Nephron progenitor cell (in vitro differentiated cells): ENCODE measurements around the gene ADAMTS13.

Source experiments
- DNase-seq: peaks from one replicate; pipeline ENCODE4 v3.0.0; 2021
- H3K27ac Mint-ChIP-seq: 2 replicates; pipeline ENCODE4 v1.8.0; 2021; ENCODE audit warnings: mild to moderate bottlenecking, moderate library complexity, mixed read lengths
- H3K27me3 Mint-ChIP-seq: 2 replicates; pipeline ENCODE4 v1.8.0; 2021; ENCODE audit warnings: mild to moderate bottlenecking, low read depth, mixed read lengths; ENCODE audit not compliant: poor library complexity
- H3K36me3 Mint-ChIP-seq: 2 replicates; pipeline ENCODE4 v1.8.0; 2021; ENCODE audit warnings: low read depth, mixed read lengths
- H3K4me1 Mint-ChIP-seq: 2 replicates; pipeline ENCODE4 v1.8.0; 2021; ENCODE audit warnings: mixed read lengths
- H3K4me3 Mint-ChIP-seq: 2 replicates; pipeline ENCODE4 v1.8.0; 2021; ENCODE audit warnings: mild to moderate bottlenecking, moderate library complexity, mixed read lengths
- H3K9me3 Mint-ChIP-seq: 2 replicates; pipeline ENCODE4 v1.8.0; 2021; ENCODE audit warnings: mild to moderate bottlenecking, moderate library complexity, mixed read lengths
- TF ChIP-seq, protein P1 (sequence below): fragments of 200-600 bp; sonication (generic); IDR thresholded peaks from 2 replicates; pipeline ENCODE4 v1.5.0; 2021; ENCODE audit warnings: antibody characterized with exemption

The ADAMTS13 gene

GRCh38 chr9:133505186-133505830 is 83.1 kb downstream of the ADAMTS13 start:
- Mint-ChIP-seq H3K4me3 (no peak overlapping the region), H3K4me1 (peaks cover 43% of the 10 kb centered on the region), H3K9me3 (peaks cover 36% of the 10 kb centered on the region), H3K36me3 (peaks cover 23% of the 10 kb centered on the region), H3K27ac (peak overlapping the region; percentile 68), H3K27me3 (peaks cover 4% of the 10 kb centered on the region)
- TF ChIP-seq, protein P1, sequence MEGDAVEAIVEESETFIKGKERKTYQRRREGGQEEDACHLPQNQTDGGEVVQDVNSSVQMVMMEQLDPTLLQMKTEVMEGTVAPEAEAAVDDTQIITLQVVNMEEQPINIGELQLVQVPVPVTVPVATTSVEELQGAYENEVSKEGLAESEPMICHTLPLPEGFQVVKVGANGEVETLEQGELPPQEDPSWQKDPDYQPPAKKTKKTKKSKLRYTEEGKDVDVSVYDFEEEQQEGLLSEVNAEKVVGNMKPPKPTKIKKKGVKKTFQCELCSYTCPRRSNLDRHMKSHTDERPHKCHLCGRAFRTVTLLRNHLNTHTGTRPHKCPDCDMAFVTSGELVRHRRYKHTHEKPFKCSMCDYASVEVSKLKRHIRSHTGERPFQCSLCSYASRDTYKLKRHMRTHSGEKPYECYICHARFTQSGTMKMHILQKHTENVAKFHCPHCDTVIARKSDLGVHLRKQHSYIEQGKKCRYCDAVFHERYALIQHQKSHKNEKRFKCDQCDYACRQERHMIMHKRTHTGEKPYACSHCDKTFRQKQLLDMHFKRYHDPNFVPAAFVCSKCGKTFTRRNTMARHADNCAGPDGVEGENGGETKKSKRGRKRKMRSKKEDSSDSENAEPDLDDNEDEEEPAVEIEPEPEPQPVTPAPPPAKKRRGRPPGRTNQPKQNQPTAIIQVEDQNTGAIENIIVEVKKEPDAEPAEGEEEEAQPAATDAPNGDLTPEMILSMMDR = no peak
- DNase-seq = no peak

DNA sequence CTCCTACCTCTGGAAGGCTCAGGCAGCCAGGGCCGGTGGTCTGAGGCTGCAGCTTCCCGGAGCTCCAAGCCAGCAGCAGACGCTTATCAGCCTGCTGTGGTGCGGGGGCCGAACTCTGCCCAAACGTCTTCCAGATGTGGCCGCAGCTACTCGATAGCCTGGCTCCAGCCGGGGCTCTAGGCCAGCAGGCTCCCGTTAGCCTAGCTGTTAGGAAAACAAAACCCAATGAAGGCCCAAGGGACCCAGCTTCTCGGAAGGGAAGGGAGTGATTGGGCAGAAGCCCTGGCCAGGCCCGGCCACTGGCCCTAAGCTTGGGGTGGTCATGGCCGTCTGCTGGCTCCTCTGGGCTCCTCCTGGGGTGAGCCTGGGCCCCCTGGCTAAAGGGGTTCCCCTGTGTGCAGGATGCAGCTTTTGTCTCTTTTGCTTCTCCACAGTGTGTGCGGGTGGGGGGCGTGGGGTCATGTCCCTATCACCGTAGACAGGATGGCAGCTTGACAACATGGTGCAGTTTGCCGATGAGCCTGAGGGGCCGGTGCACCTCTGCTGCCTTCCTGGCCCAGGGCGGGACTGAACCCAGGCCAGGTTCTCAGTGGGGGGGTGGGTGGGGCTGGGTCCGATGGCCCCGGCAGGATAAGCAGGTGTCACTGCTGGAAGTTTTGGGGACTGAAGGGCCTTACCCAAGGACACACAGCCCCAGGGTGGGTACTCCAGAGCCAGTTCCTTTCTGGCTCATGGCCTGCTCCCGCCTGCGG is 83.9 kb downstream of the ADAMTS13 start:
- Mint-ChIP-seq H3K36me3 (peaks cover 17% of the 10 kb centered on the region), H3K4me1 (peaks cover 43% of the 10 kb centered on the region), H3K9me3 (peaks cover 28% of the 10 kb centered on the region), H3K4me3 (no peak overlapping the region), H3K27me3 (no peaks in the 10 kb centered on the region), H3K27ac (peak overlapping the region; percentile 68)
- TF ChIP-seq, protein P1 = no peak
- peak; percentile 61 for DNase-seq

- peak; percentile 42 for DNase-seq
- H3K4me3 Mint-ChIP-seq = no peak overlapping the region
- no peaks in the 10 kb centered on the region for H3K27me3 Mint-ChIP-seq
- TF ChIP-seq, protein P1 = no peak
- H3K36me3 Mint-ChIP-seq = peaks cover 11% of the 10 kb centered on the region
- H3K9me3 Mint-ChIP-seq = peaks cover 22% of the 10 kb centered on the region
- peaks cover 43% of the 10 kb centered on the region for H3K4me1 Mint-ChIP-seq
- H3K27ac Mint-ChIP-seq = no peak overlapping the region
These were observed 84.5 kb downstream of the ADAMTS13 start for GRCh38 chr9:133506653-133507038.

DNA sequence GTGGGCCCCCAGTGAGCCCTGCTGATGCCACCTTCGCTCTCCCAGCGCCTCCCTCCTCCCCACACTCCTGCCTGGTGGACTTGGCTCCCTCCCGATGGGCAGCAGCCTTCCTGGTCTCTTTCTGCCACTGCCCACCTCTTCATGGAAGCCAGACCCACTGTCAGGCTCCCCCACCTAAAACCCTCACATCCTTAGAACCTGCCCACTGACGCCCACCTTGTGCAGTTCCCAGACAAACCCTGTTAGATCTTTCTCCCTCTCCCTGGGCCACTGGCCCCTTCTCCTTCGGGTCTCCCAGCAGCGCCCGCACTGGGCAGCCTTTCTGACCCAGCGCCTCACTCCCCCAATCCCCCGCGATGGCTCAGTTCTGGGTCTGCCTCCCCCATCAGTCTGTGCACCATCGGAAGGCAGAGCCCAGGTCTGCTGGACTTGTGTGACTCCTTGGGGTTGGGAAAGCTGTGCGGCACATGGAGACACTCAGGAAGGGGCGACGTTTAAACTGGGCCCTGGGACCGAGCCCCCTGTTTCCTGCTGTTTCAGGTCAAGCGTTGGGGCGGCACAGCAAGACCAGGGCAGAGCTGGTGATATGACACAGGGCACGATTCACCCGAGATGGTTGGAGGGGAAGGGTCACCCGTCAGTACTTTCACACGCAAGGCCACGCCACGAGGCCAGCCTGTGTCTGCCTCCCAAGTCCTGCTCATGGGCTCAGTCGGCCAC is 85.2 kb downstream of the ADAMTS13 start:
- Mint-ChIP-seq H3K27ac (peak overlapping the region; percentile 59), H3K27me3 (no peaks in the 10 kb centered on the region), H3K9me3 (peaks cover 15% of the 10 kb centered on the region), H3K4me1 (peaks cover 43% of the 10 kb centered on the region), H3K4me3 (peak overlapping the region; percentile 28), H3K36me3 (peaks cover 3% of the 10 kb centered on the region)
- no peak for DNase-seq
- TF ChIP-seq, protein P1 = no peak

DNA sequence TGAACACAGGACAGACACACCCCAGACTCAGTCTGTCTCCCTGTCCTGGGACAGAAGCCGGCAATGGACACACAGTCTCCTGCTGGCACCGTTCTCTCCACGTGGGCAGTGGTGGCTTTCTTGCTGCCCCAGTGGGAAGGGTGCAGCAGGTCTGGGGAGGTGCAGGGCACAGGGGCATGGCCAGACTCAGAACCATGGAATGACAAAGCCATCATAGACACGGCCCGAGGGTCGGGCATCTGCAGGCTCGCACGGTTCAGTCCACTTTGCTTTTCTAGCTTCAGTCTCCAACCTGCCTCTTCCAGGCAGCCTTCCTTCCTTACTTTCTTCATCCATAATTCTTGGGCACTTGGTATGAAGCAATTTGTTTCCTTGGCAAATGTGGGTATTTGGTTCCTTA is 85.9 kb downstream of the ADAMTS13 start:
- peaks cover 8% of the 10 kb centered on the region for H3K9me3 Mint-ChIP-seq
- DNase-seq = no peak
- H3K4me1 Mint-ChIP-seq = peaks cover 44% of the 10 kb centered on the region
- TF ChIP-seq, protein P1 = no peak
- no peaks in the 10 kb centered on the region for H3K27me3 Mint-ChIP-seq
- H3K4me3 Mint-ChIP-seq = no peak overlapping the region
- H3K27ac Mint-ChIP-seq = peak overlapping the region; percentile 92
- no peaks in the 10 kb centered on the region for H3K36me3 Mint-ChIP-seq
